HepG2 (cell line): ENCODE results near the gene ZSCAN23. TPM values are rescaled to one million over a fixed set of nuclear protein-coding genes. Genes with fewer than 3 reads are reported as not detected.
A peak's percentile ranks its signal among the peaks of the same experiment; 100 is the strongest.

Source experiments
- AFF4 ChIP-seq: sonication (generic); formaldehyde crosslinking; IDR thresholded peaks from 2 replicates; pipeline ENCODE4 v1.4.0; 2020; ENCODE audit warnings: missing genetic modification reagents
- HNRNPH1 ChIP-seq: fragments of 200-400 bp; formaldehyde crosslinking; optimal IDR thresholded peaks from 2 replicates; pipeline ENCODE3; 2017; ENCODE audit warnings: mild to moderate bottlenecking, low read depth, low read length
- KLF9 ChIP-seq: IDR thresholded peaks from 2 replicates; pipeline ENCODE4 v1.6.1; 2016; ENCODE audit warnings: low read depth
- NR3C1 ChIP-seq: sonication (generic); formaldehyde crosslinking; IDR thresholded peaks from 2 replicates; pipeline ENCODE4 v1.4.0; 2020; ENCODE audit warnings: missing genetic modification reagents
- RBAK ChIP-seq: sonication (generic); formaldehyde crosslinking; IDR thresholded peaks from 2 replicates; pipeline ENCODE4 v1.5.1; 2020; ENCODE audit warnings: mild to moderate bottlenecking, missing genetic modification reagents
- TRIM22 ChIP-seq: fragments of 450-650 bp; IDR thresholded peaks from 2 replicates; pipeline ENCODE4 v1.6.1; 2017
- ZBTB20 ChIP-seq: sonication (generic); formaldehyde crosslinking; IDR thresholded peaks from 2 replicates; pipeline ENCODE4 v1.8.1; 2023; ENCODE audit warnings: missing genetic modification reagents, low read depth, mild to moderate bottlenecking, borderline replicate concordance
- ZBTB34 ChIP-seq: sonication (generic); formaldehyde crosslinking; IDR thresholded peaks from 2 replicates; pipeline ENCODE4 v1.8.0; 2022; ENCODE audit warnings: mild to moderate bottlenecking, missing genetic modification reagents
- ZNF280B ChIP-seq: sonication (generic); formaldehyde crosslinking; IDR thresholded peaks from 2 replicates; pipeline ENCODE4 v1.5.0; 2020; ENCODE audit warnings: missing genetic modification reagents, mild to moderate bottlenecking, borderline replicate concordance
- ZNF354B ChIP-seq: sonication (generic); formaldehyde crosslinking; IDR thresholded peaks from 2 replicates; pipeline ENCODE4 v1.8.0; 2022; ENCODE audit warnings: mild to moderate bottlenecking, missing genetic modification reagents
- ZNF570 ChIP-seq: sonication (generic); formaldehyde crosslinking; IDR thresholded peaks from 2 replicates; pipeline ENCODE4 v1.4.0; 2020; ENCODE audit warnings: mild to moderate bottlenecking, missing genetic modification reagents, borderline replicate concordance
- ZNF619 ChIP-seq: sonication (generic); formaldehyde crosslinking; IDR thresholded peaks from 2 replicates; pipeline ENCODE4 v1.4.0; 2020; ENCODE audit warnings: mild to moderate bottlenecking, missing genetic modification reagents
- ZNF749 ChIP-seq: sonication (generic); formaldehyde crosslinking; IDR thresholded peaks from 2 replicates; pipeline ENCODE4 v1.8.0; 2022; ENCODE audit warnings: mild to moderate bottlenecking, missing genetic modification reagents, moderate library complexity, borderline replicate concordance
- ZSCAN21 ChIP-seq: sonication (generic); formaldehyde crosslinking; IDR thresholded peaks from 2 replicates; pipeline ENCODE4 v1.8.0; 2022; ENCODE audit warnings: mild to moderate bottlenecking, missing genetic modification reagents, moderate library complexity, borderline replicate concordance
- polyA plus RNA-seq, 8 experiments: library from polyadenylated mRNA; depleted of rRNA in 3 of 8; stranded (reverse) in 7 of 8; unstranded in 1 of 8; fragments of >200 nt; fragmentation: Illumina TruSeq in 4 of 8; extraction: Trizol in 4 of 8; gene quantifications; 2 replicates each; pipeline versions ENCODE4 v1.2.1 to v1.2.3, GENCODE V29; 2011 to 2016; ENCODE audit warnings: low read depth in 4 of 8, missing spikeins in 1 of 8, mixed read lengths in 1 of 8; ENCODE audit not compliant: insufficient read depth in 1 of 8
- total RNA-seq, 5 experiments: library from RNA; depleted of rRNA; stranded (reverse); fragments of >200 nt; fragmentation: Illumina TruSeq; extraction: Trizol; gene quantifications; 2 replicates each; pipeline ENCODE4 v1.2.3, GENCODE V29; 2016; ENCODE audit warnings: low read depth in 1 of 5
- TF ChIP-seq, protein P1 (sequence below): sonication (generic); formaldehyde crosslinking; IDR thresholded peaks from 2 replicates; pipeline ENCODE4 v1.4.0; 2020; ENCODE audit warnings: missing genetic modification reagents
- TF ChIP-seq, protein P2 (sequence below): sonication (generic); formaldehyde crosslinking; IDR thresholded peaks from 2 replicates; pipeline ENCODE4 v1.9.0; 2022; ENCODE audit warnings: low read depth, missing genetic modification reagents

Gene ZSCAN23
- total and polyA plus RNA-seq, 2 of the 13 experiments (the other 11 are each of a cell fraction or from before 2014, with no cell fraction given): 0.29 to 1.2 TPM

- peak; percentile 94; the same call in 1 of the 2 replicates for TF ChIP-seq ZNF749 (CRISPR knock-in tag)
- TF ChIP-seq TRIM22: no peak
- no peak for TF ChIP-seq NR3C1 (CRISPR knock-in tag)
- TF ChIP-seq ZBTB20 (CRISPR knock-in tag): peak; percentile 88; the same call in 1 of the 2 replicates
- peak; percentile 25; the same call in 1 of the 2 replicates for TF ChIP-seq ZNF354B (CRISPR knock-in tag)
- TF ChIP-seq, protein P1, sequence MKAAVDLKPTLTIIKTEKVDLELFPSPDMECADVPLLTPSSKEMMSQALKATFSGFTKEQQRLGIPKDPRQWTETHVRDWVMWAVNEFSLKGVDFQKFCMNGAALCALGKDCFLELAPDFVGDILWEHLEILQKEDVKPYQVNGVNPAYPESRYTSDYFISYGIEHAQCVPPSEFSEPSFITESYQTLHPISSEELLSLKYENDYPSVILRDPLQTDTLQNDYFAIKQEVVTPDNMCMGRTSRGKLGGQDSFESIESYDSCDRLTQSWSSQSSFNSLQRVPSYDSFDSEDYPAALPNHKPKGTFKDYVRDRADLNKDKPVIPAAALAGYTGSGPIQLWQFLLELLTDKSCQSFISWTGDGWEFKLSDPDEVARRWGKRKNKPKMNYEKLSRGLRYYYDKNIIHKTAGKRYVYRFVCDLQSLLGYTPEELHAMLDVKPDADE (CRISPR knock-in tag): no peak
- no peak for TF ChIP-seq HNRNPH1
- TF ChIP-seq ZSCAN21 (CRISPR knock-in tag): peak; percentile 97; the same call in 1 of the 2 replicates
- TF ChIP-seq ZBTB34 (CRISPR knock-in tag): peak; percentile 88; the same call in 1 of the 2 replicates
- TF ChIP-seq, protein P2, sequence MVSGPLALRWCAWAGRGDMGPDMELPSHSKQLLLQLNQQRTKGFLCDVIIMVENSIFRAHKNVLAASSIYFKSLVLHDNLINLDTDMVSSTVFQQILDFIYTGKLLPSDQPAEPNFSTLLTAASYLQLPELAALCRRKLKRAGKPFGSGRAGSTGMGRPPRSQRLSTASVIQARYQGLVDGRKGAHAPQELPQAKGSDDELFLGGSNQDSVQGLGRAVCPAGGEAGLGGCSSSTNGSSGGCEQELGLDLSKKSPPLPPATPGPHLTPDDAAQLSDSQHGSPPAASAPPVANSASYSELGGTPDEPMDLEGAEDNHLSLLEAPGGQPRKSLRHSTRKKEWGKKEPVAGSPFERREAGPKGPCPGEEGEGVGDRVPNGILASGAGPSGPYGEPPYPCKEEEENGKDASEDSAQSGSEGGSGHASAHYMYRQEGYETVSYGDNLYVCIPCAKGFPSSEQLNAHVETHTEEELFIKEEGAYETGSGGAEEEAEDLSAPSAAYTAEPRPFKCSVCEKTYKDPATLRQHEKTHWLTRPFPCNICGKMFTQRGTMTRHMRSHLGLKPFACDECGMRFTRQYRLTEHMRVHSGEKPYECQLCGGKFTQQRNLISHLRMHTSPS (CRISPR knock-in tag): no peak
- TF ChIP-seq RBAK (CRISPR knock-in tag): peak; percentile 39; the same call in 1 of the 2 replicates
- TF ChIP-seq ZNF570 (CRISPR knock-in tag): no peak
- no peak; the same call in none of the 2 replicates for TF ChIP-seq ZNF619 (CRISPR knock-in tag)
- TF ChIP-seq ZNF280B (CRISPR knock-in tag): peak; percentile 88; the same call in 1 of the 2 replicates
- peak; percentile 48; the same call in 1 of the 2 replicates for TF ChIP-seq KLF9 (CRISPR knock-in tag)
- TF ChIP-seq AFF4: no peak
Observed at GRCh38 chr6:28383235-28384142, 59.8 kb downstream of the ZSCAN23 start (continued).
